Keratinocyte (primary cell): ENCODE measurements around the gene SLC31A2. TPM values are rescaled to one million over a fixed set of nuclear protein-coding genes. Genes with fewer than 3 reads are reported as not detected.

ENCODE experiments used
- DNase-seq: peaks from one replicate; pipeline ENCODE4 v3.0.0-alpha.2; 2011; ENCODE audit warnings: low read depth, missing footprints, low spot score
- FAIRE-seq: peaks from 2 replicates; lab custom pipeline; 2011; peaks lifted over from hg19 to GRCh38; lab: Jason Lieb, UNC
- H2AFZ ChIP-seq: 2 replicates; pipeline ENCODE4 v1.6.0; 2012; ENCODE audit warnings: low read length, control low read depth, inconsistent platforms; ENCODE audit not compliant: control insufficient read depth
- H3K27ac ChIP-seq: 2 replicates; pipeline ENCODE4 v1.5.1; 2011; ENCODE audit warnings: low read length; ENCODE audit not compliant: control insufficient read depth, insufficient read depth
- H3K27me3 ChIP-seq: 3 replicates; pipeline ENCODE4 v1.6.0; 2011; ENCODE audit warnings: low read length; ENCODE audit not compliant: control insufficient read depth, insufficient read depth; ENCODE audit errors: extremely low read depth
- H3K36me3 ChIP-seq, 2 experiments: 2 replicates in 1 of 2; 3 replicates in 1 of 2; pipeline ENCODE4 v1.5.1; 2011; ENCODE audit warnings: low read length in 2 of 2, mild to moderate bottlenecking in 1 of 2; ENCODE audit not compliant: control insufficient read depth in 2 of 2, insufficient read depth in 2 of 2; ENCODE audit errors: extremely low read depth in 1 of 2
- H3K4me1 ChIP-seq: 3 replicates; pipeline ENCODE4 v1.5.1; 2011; ENCODE audit warnings: low read length; ENCODE audit not compliant: control insufficient read depth, insufficient read depth; ENCODE audit errors: extremely low read depth
- H3K4me2 ChIP-seq: 3 replicates; pipeline ENCODE4 v1.6.0; 2011; ENCODE audit warnings: low read depth, low read length; ENCODE audit not compliant: control insufficient read depth, insufficient read depth; ENCODE audit errors: extremely low read depth
- H3K4me3 ChIP-seq, 3 experiments: fragments of 200-600 bp in 1 of 3; sonication (generic) in 1 of 3; 2 replicates in 2 of 3; 3 replicates in 1 of 3; pipeline ENCODE4 v1.5.1; 2011 to 2016; ENCODE audit warnings: low read length in 3 of 3, mild to moderate bottlenecking in 3 of 3, control low read depth in 2 of 3, inconsistent platforms in 1 of 3, low read depth in 1 of 3, mixed read lengths in 1 of 3, mixed run types in 1 of 3, moderate library complexity in 1 of 3; ENCODE audit not compliant: control insufficient read depth in 2 of 3, insufficient read depth in 2 of 3; ENCODE audit errors: extremely low read depth in 1 of 3
- H3K79me2 ChIP-seq: 2 replicates; pipeline ENCODE4 v1.6.0; 2012; ENCODE audit warnings: low read length; ENCODE audit not compliant: control insufficient read depth, insufficient read depth
- H3K9ac ChIP-seq: 3 replicates; pipeline ENCODE4 v1.6.0; 2011; ENCODE audit warnings: low read length; ENCODE audit not compliant: control insufficient read depth, insufficient read depth; ENCODE audit errors: extremely low read depth
- H3K9me1 ChIP-seq: 3 replicates; pipeline ENCODE4 v1.6.0; 2011; ENCODE audit warnings: low read length; ENCODE audit not compliant: control insufficient read depth, insufficient read depth; ENCODE audit errors: extremely low read depth
- H3K9me3 ChIP-seq: 2 replicates; pipeline ENCODE4 v1.5.1; 2012; ENCODE audit warnings: low read depth, low read length; ENCODE audit not compliant: control insufficient read depth
- H4K20me1 ChIP-seq: 3 replicates; pipeline ENCODE4 v1.6.0; 2011; ENCODE audit warnings: low read length; ENCODE audit not compliant: control insufficient read depth, insufficient read depth; ENCODE audit errors: extremely low read depth
- CTCF ChIP-seq, 3 experiments: IDR thresholded peaks in 1 of 3; conservative IDR thresholded peaks in 1 of 3; optimal IDR thresholded peaks in 1 of 3; 2 replicates in 2 of 3; 3 replicates in 1 of 3; pipeline versions ENCODE3 to v1.5.1; 2011; ENCODE audit warnings: low read length in 3 of 3, mild to moderate bottlenecking in 3 of 3, moderate library complexity in 2 of 3, control low read depth in 1 of 3, inconsistent platforms in 1 of 3; ENCODE audit not compliant: insufficient read depth in 2 of 3; ENCODE audit errors: extremely low read depth in 1 of 3
- EZH2 ChIP-seq: IDR thresholded peaks from one replicate; pipeline ENCODE4 v1.6.1; 2012; ENCODE audit warnings: inconsistent platforms, mild to moderate bottlenecking, low read length, moderate library complexity
- dilution Hi-C: fragments of 300-500 bp; cut with MboI; formaldehyde crosslinking; loops from one replicate; pipeline ENCODE4 v1.7.0; 2020; ENCODE audit warnings: low sequenced_read_pairs; ENCODE audit not compliant: extremely low pct_ligation_motif_present
- polyA plus RNA-seq, 5 experiments: library from polyadenylated mRNA; depleted of rRNA in 3 of 5; stranded (reverse) in 3 of 5; stranded (forward) in 1 of 5; unstranded in 1 of 5; fragments of >200 nt; gene quantifications; 1 replicate in 1 of 5; 2 replicates in 3 of 5; 3 replicates in 1 of 5; pipeline versions ENCODE4 v1.2.1 to v1.2.3, GENCODE V29; 2011 to 2012; ENCODE audit warnings: missing spikeins in 2 of 5, low read depth in 1 of 5, low replicate concordance in 1 of 5

Gene SLC31A2
- polyA plus RNA-seq, 1 donor (not counting 4 experiments of a cell fraction or from before 2014, with no cell fraction given), result 111 TPM

- H3K27me3 ChIP-seq, result peaks cover 8% of the 10 kb centered on the region
- no peaks in the 10 kb centered on the region for H3K9me3 ChIP-seq
- no peak for DNase-seq
- no peak for FAIRE-seq
- H3K27ac ChIP-seq, result no peak overlapping the region
- dilution Hi-C loops, result no loop called here
- no peak overlapping the region for H3K4me3 ChIP-seq
- no peak overlapping the region for H3K9ac ChIP-seq
- no peak overlapping the region for H2AFZ ChIP-seq
- H3K36me3 ChIP-seq, result no peaks in the 10 kb centered on the region
- TF ChIP-seq CTCF (optimal IDR thresholded peaks at IDR 0.05 in 1 of 3, IDR thresholded peaks at IDR 0.05 in 1 of 3, conservative IDR thresholded peaks at IDR 0.05 in 1 of 3; ENCODE audit: extremely low read depth in 1 of 3, insufficient read depth in 2 of 3, low read length in 3 of 3) (no peak), EZH2 (no peak)
- no peaks in the 10 kb centered on the region for H3K4me1 ChIP-seq
- H3K9me1 ChIP-seq, result no peaks in the 10 kb centered on the region
- H3K4me2 ChIP-seq, result no peak overlapping the region
- no peaks in the 10 kb centered on the region for H4K20me1 ChIP-seq
- no peaks in the 10 kb centered on the region for H3K79me2 ChIP-seq
Observed at GRCh38 chr9:113125386-113126035, 25.3 kb upstream of the SLC31A2 start.

GRCh38 chr9:113129466-113129865, 21.3 kb upstream of the SLC31A2 start:
- peaks cover 8% of the 10 kb centered on the region for H3K27me3 ChIP-seq
- no peaks in the 10 kb centered on the region for H4K20me1 ChIP-seq
- H3K79me2 ChIP-seq, result no peaks in the 10 kb centered on the region
- H3K36me3 ChIP-seq, result no peaks in the 10 kb centered on the region
- no peak overlapping the region for H3K4me2 ChIP-seq
- no peak for FAIRE-seq
- H3K4me1 ChIP-seq, result no peaks in the 10 kb centered on the region
- TF ChIP-seq CTCF (optimal IDR thresholded peaks at IDR 0.05 in 1 of 3, IDR thresholded peaks at IDR 0.05 in 1 of 3, conservative IDR thresholded peaks at IDR 0.05 in 1 of 3; ENCODE audit: extremely low read depth in 1 of 3, insufficient read depth in 2 of 3, low read length in 3 of 3) (no peak), EZH2 (no peak)
- H3K9me1 ChIP-seq, result no peaks in the 10 kb centered on the region
- H3K4me3 ChIP-seq, result no peak overlapping the region
- H3K9me3 ChIP-seq, result no peaks in the 10 kb centered on the region
- H2AFZ ChIP-seq, result no peak overlapping the region
- DNase-seq, result no peak
- dilution Hi-C loops, result no loop called here
- H3K9ac ChIP-seq, result no peak overlapping the region
- H3K27ac ChIP-seq, result no peak overlapping the region
